Psoas muscle (tissue), 8 donors: ENCODE results near the gene CAMTA1. TPM values are rescaled to one million over a fixed set of nuclear protein-coding genes. Genes with fewer than 3 reads are reported as not detected.

ENCODE experiments used
- ATAC-seq, 4 donors: fragments of 200-7000 bp; cut with Tn5 transposase; one replicate each; pipeline ENCODE4 v1.9.1; 2020; ENCODE audit warnings: moderate library complexity in 3 of 4, mild to moderate bottlenecking in 2 of 4
- DNase-seq, 2 donors: peaks; one replicate each; pipeline ENCODE4 v3.0.0-alpha.2; 2020
- H3K27ac ChIP-seq: fragments of 200-600 bp; one replicate; pipeline ENCODE4 v1.8.0; 2022
- H3K27me3 ChIP-seq, 3 donors: fragments of 200-600 bp in 1 of 3; one replicate each; pipeline versions ENCODE4 v1.6.1 to v1.8.0; 2013 to 2022; ENCODE audit warnings: low read length in 2 of 3, mild to moderate bottlenecking in 2 of 3, moderate library complexity in 1 of 3; ENCODE audit not compliant: insufficient read depth in 3 of 3
- H3K36me3 ChIP-seq, 2 donors: fragments of 200-600 bp in 1 of 2; one replicate each; pipeline versions ENCODE4 v1.6.1 to v1.8.0; 2013 to 2022; ENCODE audit warnings: low read depth in 1 of 2, mild to moderate bottlenecking in 1 of 2, moderate library complexity in 1 of 2; ENCODE audit not compliant: insufficient read depth in 1 of 2
- H3K4me1 ChIP-seq: fragments of 200-600 bp; one replicate; pipeline ENCODE4 v1.8.0; 2022
- H3K4me3 ChIP-seq: fragments of 200-600 bp; one replicate; pipeline ENCODE4 v1.8.0; 2022; ENCODE audit warnings: mild to moderate bottlenecking
- H3K9me3 ChIP-seq: fragments of 200-600 bp; one replicate; pipeline ENCODE4 v1.8.0; 2022
- CTCF ChIP-seq: fragments of 200-600 bp; IDR thresholded peaks from one replicate; pipeline ENCODE4 v1.8.0; 2022; ENCODE audit warnings: antibody characterized with exemption
- WGBS, 3 donors: extraction: QIAGEN DNeasy Blood & Tissue Kit; methylation state at CpG; one replicate each; pipeline versions ENCODE4 v1.1.6 to v1.1.7; 2013; 5-methylcytosine and 5-hydroxymethylcytosine counted together
- intact Hi-C, 2 donors: fragments of 100-400 bp; cut with DNase I; formaldehyde crosslinking; loops; one replicate each; pipeline versions ENCODE4 v1.11.0 to v1.14.2; 2022
- polyA plus RNA-seq, 3 donors: library from polyadenylated mRNA; stranded (reverse); fragments of 200-250 nt; gene quantifications; one replicate each; pipeline ENCODE4 v1.2.3, GENCODE V29; 2013
- total RNA-seq, 4 donors: library from RNA; stranded (reverse); fragmentation: NEBNext Ultra II Directional in 2 of 4; extraction: Animal tissue kit (Norgen Biotek cat#: 25700) in 2 of 4; gene quantifications; one replicate each; pipeline versions ENCODE4 v1.2.1 to v1.2.4, GENCODE V29; 2021 to 2023
- donor health status: healthy with polysubstance abuse.
- donor health status: DM: no; HTN: no; CAD: no; lungs with moderate emphysema.
- donor health status: Bipolar disorder and iron deficiency.
- donor health status: healthy.
- donor health status: DM: yes; HTN: yes; CAD: no.
- donor health status: DM: no; HTN: no; CAD: no.
- donor health status: DM: no; HTN: no; CAD: no.
- donor health status: DM: yes; HTN: yes; CAD: no.

CAMTA1 gene
- total and polyA plus RNA-seq, 7 donors, result 64.6 to 206 (median 76.5) TPM

- Histone ChIP-seq H3K4me1 (peaks cover 5% of the 10 kb centered on the region), H3K9me3 (no peaks in the 10 kb centered on the region), H3K27ac (no peak overlapping the region), H3K27me3 (no peaks in the 10 kb centered on the region), H3K36me3 (no peaks in the 10 kb centered on the region), H3K4me3 (no peak overlapping the region)
- TF ChIP-seq CTCF, result no peak
- no peak for ATAC-seq
- DNase-seq, result no peak
- intact Hi-C loops, result no loop called here
- WGBS, 3 donors, result 78 to 89% (median 84%) methylated on average over 10 of the region's 10 CpGs
Measured at GRCh38 chr1:7285856-7286454, 500.7 kb downstream of the CAMTA1 start.

- H3K27me3 ChIP-seq, result no peaks in the 10 kb centered on the region
- 84 to 89% (median 85%) methylated on average over 6 of the region's 6 CpGs for WGBS, 3 donors
- no peak overlapping the region for H3K27ac ChIP-seq
- H3K4me3 ChIP-seq, result no peak overlapping the region
- peaks cover 14% of the 10 kb centered on the region for H3K4me1 ChIP-seq
- TF ChIP-seq CTCF, result no peak
- no peaks in the 10 kb centered on the region for H3K9me3 ChIP-seq
- intact Hi-C loops, result no loop called here
- no peaks in the 10 kb centered on the region for H3K36me3 ChIP-seq
- no peak for DNase-seq
- no peak for ATAC-seq
Measured at GRCh38 chr1:7287013-7287412, 501.8 kb downstream of the CAMTA1 start.

GRCh38 chr1:7288992-7289391, 503.7 kb downstream of the CAMTA1 start:
- no peak for TF ChIP-seq CTCF
- Histone ChIP-seq H3K36me3 (no peaks in the 10 kb centered on the region), H3K4me3 (no peak overlapping the region), H3K9me3 (no peaks in the 10 kb centered on the region), H3K4me1 (peaks cover 21% of the 10 kb centered on the region), H3K27ac (no peak overlapping the region), H3K27me3 (peaks cover 0 to 1% (median 0%) of the 10 kb centered on the region in 3 donors)
- WGBS, 3 donors, result 71 to 76% (median 75%) methylated on average over 5 of the region's 5 CpGs
- intact Hi-C loops, result no loop called here
- DNase-seq, result no peak
- no peak for ATAC-seq

GRCh38 chr1:7289694-7290093, 504.4 kb downstream of the CAMTA1 start:
- intact Hi-C loops, result no loop called here
- no peaks in the 10 kb centered on the region for H3K36me3 ChIP-seq
- no peak overlapping the region for H3K4me3 ChIP-seq
- H3K4me1 ChIP-seq, result peaks cover 21% of the 10 kb centered on the region
- H3K27ac ChIP-seq, result no peak overlapping the region
- no peaks in the 10 kb centered on the region for H3K9me3 ChIP-seq
- TF ChIP-seq CTCF, result no peak
- WGBS, 3 donors, result 97 to 100% (median 100%) methylated on average over 2 of the region's 2 CpGs
- ATAC-seq, result no peak
- peaks cover 0 to 4% (median 0%) of the 10 kb centered on the region in 3 donors for H3K27me3 ChIP-seq
- DNase-seq, result no peak
